K562 (cell line): ENCODE results near the gene STRA6. TPM values are rescaled to one million over a fixed set of nuclear protein-coding genes. Genes with fewer than 3 reads are reported as not detected.
A peak's percentile ranks its signal among the peaks of the same experiment; 100 is the strongest.

ENCODE experiments used
- ATAC-seq: fragments of 200-7000 bp; cut with Tn5 transposase; 3 replicates; pipeline ENCODE4 v1.9.1; 2020; ENCODE audit warnings: moderate library complexity
- BruUV-seq: library from RNA; stranded (reverse); fragments of 400-500 nt; replicated peaks from 2 replicates; lab custom pipeline; 2021; lab: Mats Ljungman, UMichigan
- CTCF ChIA-PET: fragments of 300-600 bp; formaldehyde crosslinking; extraction: SDS; loops from one replicate; lab custom pipeline; 2021; ENCODE audit warnings: low intra/inter-chr PET ratio; lab: Yijun Ruan, JAX
- POLR2A ChIA-PET: fragments of 300-600, 350-650 bp; sonication (Branson Sonifier 250); formaldehyde crosslinking; extraction: SDS; loops from one replicate; lab custom pipeline; 2021; ENCODE audit warnings: antibody characterized with exemption, inconsistent platforms; lab: Yijun Ruan, JAX
- DNase-seq, 4 experiments: peaks; one replicate each; pipeline versions ENCODE4 v3.0.0 to v3.0.0-alpha.2; 2011 to 2018; ENCODE audit warnings: low spot score in 3 of 4, mixed read lengths in 3 of 4; ENCODE audit errors: extremely low read depth in 1 of 4
- FAIRE-seq: peaks from 2 replicates; lab custom pipeline; 2011; peaks lifted over from hg19 to GRCh38; lab: Jason Lieb, UNC
- H2AFZ ChIP-seq: 2 replicates; pipeline ENCODE4 v1.6.0; 2011; ENCODE audit warnings: low read depth, low read length, control low read depth, inconsistent platforms
- H3K27ac ChIP-seq: fragments of 200-600 bp; 3 replicates; pipeline ENCODE4 v1.8.0; 2011; ENCODE audit warnings: low read depth, mild to moderate bottlenecking, control low read depth, inconsistent platforms, low read length, moderate library complexity, mixed read lengths; ENCODE audit errors: extremely low read depth
- H3K27me3 ChIP-seq, 2 experiments: fragments of 300-600 bp in 1 of 2; 2 replicates in 1 of 2; 3 replicates in 1 of 2; pipeline versions ENCODE4 v1.6.0 to v1.8.0; 2011; ENCODE audit warnings: inconsistent platforms in 2 of 2, low read length in 2 of 2, mild to moderate bottlenecking in 1 of 2, mixed read lengths in 1 of 2, moderate library complexity in 1 of 2; ENCODE audit not compliant: control insufficient read depth in 2 of 2, insufficient read depth in 2 of 2
- H3K36me3 ChIP-seq: fragments of 300-600 bp; 3 replicates; pipeline ENCODE4 v1.8.0; 2011; ENCODE audit warnings: mild to moderate bottlenecking, low read length, inconsistent platforms; ENCODE audit not compliant: control insufficient read depth, insufficient read depth
- H3K4me1 ChIP-seq, 2 experiments: fragments of 200-600 bp in 1 of 2; replicated peaks in 1 of 2; 2 replicates in 1 of 2; 3 replicates in 1 of 2; pipeline versions ENCODE4 v1.5.1 to v1.8.0; 2011; ENCODE audit warnings: inconsistent platforms in 2 of 2, low read length in 2 of 2, mild to moderate bottlenecking in 1 of 2, mixed read lengths in 1 of 2, moderate library complexity in 1 of 2; ENCODE audit not compliant: control insufficient read depth in 2 of 2, insufficient read depth in 2 of 2
- H3K4me2 ChIP-seq: 2 replicates; pipeline ENCODE4 v1.6.1; 2011; ENCODE audit warnings: low read length, control low read depth, inconsistent platforms, mixed read lengths; ENCODE audit not compliant: insufficient read depth
- H3K4me3 ChIP-seq: fragments of 200-600 bp; sonication (generic), shearing (Covaris generic); 2 replicates; pipeline ENCODE4 v1.5.1; 2016; ENCODE audit warnings: control low read depth, inconsistent platforms
- H3K79me2 ChIP-seq: fragments of 200-600 bp; 3 replicates; pipeline ENCODE4 v1.8.0; 2011; ENCODE audit warnings: low read length, inconsistent platforms; ENCODE audit not compliant: control insufficient read depth, insufficient read depth
- H3K9ac ChIP-seq, 2 experiments: 2 replicates each; pipeline versions ENCODE4 v1.6.0 to v1.6.1; 2011; ENCODE audit warnings: low read depth in 2 of 2, low read length in 2 of 2, control low read depth in 1 of 2, inconsistent platforms in 1 of 2, mild to moderate bottlenecking in 1 of 2, mixed read lengths in 1 of 2; ENCODE audit not compliant: insufficient read depth in 1 of 2
- H3K9me1 ChIP-seq: one replicate; pipeline ENCODE4 v1.6.0; 2011; ENCODE audit warnings: inconsistent platforms, mild to moderate bottlenecking, low read length, moderate library complexity; ENCODE audit not compliant: control insufficient read depth, insufficient read depth
- H3K9me3 ChIP-seq: replicated peaks from 2 replicates; pipeline ENCODE4 v1.5.1; 2011; ENCODE audit warnings: low read depth, low read length, inconsistent platforms; ENCODE audit not compliant: control insufficient read depth, insufficient read depth
- H4K20me1 ChIP-seq: replicated peaks from 2 replicates; pipeline ENCODE4 v1.6.1; 2011; ENCODE audit warnings: low read length, inconsistent platforms, mixed read lengths; ENCODE audit not compliant: control insufficient read depth, insufficient read depth
- ASH1L ChIP-seq: fragments of 450-650 bp; IDR thresholded peaks from 2 replicates; pipeline ENCODE4 v1.6.1; 2018; ENCODE audit warnings: borderline replicate concordance, mild to moderate bottlenecking, low read depth; ENCODE audit not compliant: partially characterized antibody
- DEAF1 ChIP-seq: fragments of 450-650 bp; formaldehyde crosslinking; IDR thresholded peaks from 2 replicates; pipeline ENCODE4 v1.4.0; 2020; ENCODE audit warnings: mild to moderate bottlenecking, moderate library complexity
- FIP1L1 ChIP-seq: fragments of 200-400 bp; formaldehyde crosslinking; IDR thresholded peaks from 2 replicates; pipeline ENCODE4 v1.6.1; 2018; ENCODE audit warnings: mild to moderate bottlenecking, low read depth, low read length; ENCODE audit not compliant: poor library complexity, severe bottlenecking
- HNRNPK ChIP-seq: fragments of 200-400 bp; formaldehyde crosslinking; IDR thresholded peaks from one replicate; pipeline ENCODE4 v1.6.1; 2018; ENCODE audit warnings: mild to moderate bottlenecking, low read depth, low read length; ENCODE audit not compliant: poor library complexity, severe bottlenecking
- KAT8 ChIP-seq: fragments of 450-650 bp; IDR thresholded peaks from 2 replicates; pipeline ENCODE4 v1.6.1; 2016; ENCODE audit warnings: low read depth, mild to moderate bottlenecking
- L3MBTL2 ChIP-seq: fragments of 450-650 bp; IDR thresholded peaks from 2 replicates; pipeline ENCODE4 v1.6.1; 2016; ENCODE audit warnings: mild to moderate bottlenecking, moderate library complexity
- PHB2 ChIP-seq: fragments of 450-650 bp; IDR thresholded peaks from 2 replicates; pipeline ENCODE4 v1.6.1; 2017; ENCODE audit warnings: low read depth
- SMARCA4 ChIP-seq: fragments of 450-650 bp; IDR thresholded peaks from 2 replicates; pipeline ENCODE4 v1.6.1; 2016
- SNRNP70 ChIP-seq: fragments of 200-400 bp; formaldehyde crosslinking; optimal IDR thresholded peaks from 2 replicates; pipeline ENCODE3; 2017; ENCODE audit warnings: low read depth, low read length
- SPI1 ChIP-seq: IDR thresholded peaks from 2 replicates; pipeline ENCODE4 v1.6.1; 2011; ENCODE audit warnings: low read depth, low read length, control low read depth, borderline replicate concordance
- TRIM24 ChIP-seq, 2 experiments: fragments of 450-650 bp; IDR thresholded peaks; 2 replicates each; pipeline ENCODE4 v1.6.1; 2016
- ZBTB33 ChIP-seq: sonication (generic); formaldehyde crosslinking; IDR thresholded peaks from 2 replicates; pipeline ENCODE4 v1.8.1; 2023; ENCODE audit warnings: mild to moderate bottlenecking, missing genetic modification reagents
- ZFX ChIP-seq: sonication (generic); formaldehyde crosslinking; IDR thresholded peaks from 2 replicates; pipeline ENCODE4 v1.8.0; 2022; ENCODE audit warnings: mild to moderate bottlenecking, missing genetic modification reagents, moderate library complexity
- ZNF197 ChIP-seq: fragments of 200-800 bp; sonication (Bioruptor generic); IDR thresholded peaks from 2 replicates; pipeline ENCODE4 v1.6.1; 2016; ENCODE audit warnings: low read depth, missing genetic modification characterization, missing compliant biosample characterization
- ZNF408 ChIP-seq: fragments of 250-450 bp; sonication (Bioruptor Pico); IDR thresholded peaks from 2 replicates; pipeline ENCODE4 v1.4.0; 2020; ENCODE audit warnings: low read depth, mild to moderate bottlenecking, moderate library complexity
- WGBS: fragments of 100-300 bp; shearing (Covaris generic); methylation state at CpG from one replicate; pipeline ENCODE4 v1.1.6; 2016; ENCODE audit warnings: low coverage, mixed read lengths; ENCODE audit not compliant: insufficient coverage; ENCODE audit errors: missing lambda C conversion rate; 5-methylcytosine and 5-hydroxymethylcytosine counted together
- in situ Hi-C: fragments of 300-500 bp; cut with MboI; formaldehyde crosslinking; loops from 4 replicates; pipeline ENCODE4 v1.15.0; 2018; ENCODE audit warnings: inconsistent platforms, mixed read lengths
- intact Hi-C: fragments of 100-400 bp; cut with micrococcal nuclease; formaldehyde crosslinking; loops from 2 replicates; pipeline ENCODE4 v1.14.2; 2022
- polyA plus RNA-seq, 8 experiments: library from polyadenylated mRNA; depleted of rRNA in 4 of 8; stranded (reverse) in 5 of 8; unstranded in 3 of 8; fragments of >200 nt; fragmentation: Nextera tagmentation in 2 of 8; fragmentation: Illumina TruSeq in 1 of 8; extraction: Ambion mirVana in 2 of 8; extraction: Trizol in 1 of 8; gene quantifications; 2 replicates each; pipeline versions ENCODE4 v1.2.1 to v1.2.3, GENCODE V29; 2011 to 2014; ENCODE audit warnings: inconsistent platforms in 1 of 8, missing spikeins in 1 of 8
- total RNA-seq, 7 experiments: library from RNA; depleted of rRNA in 6 of 7; stranded (reverse); fragments of >200 nt in 6 of 7; fragmentation: Illumina TruSeq in 2 of 7; extraction: Trizol in 2 of 7; gene quantifications; 2 replicates each; pipeline versions ENCODE4 v1.2.1 to v1.2.3, GENCODE V29; 2011 to 2021; ENCODE audit warnings: low replicate concordance in 1 of 7

Gene STRA6
- total and polyA plus RNA-seq, 9 of the 15 experiments (the other 6 are each of a cell fraction or from before 2014, with no cell fraction given) = 0.04 to 2.0 (median 0.43) TPM; not detected in 2

DNA sequence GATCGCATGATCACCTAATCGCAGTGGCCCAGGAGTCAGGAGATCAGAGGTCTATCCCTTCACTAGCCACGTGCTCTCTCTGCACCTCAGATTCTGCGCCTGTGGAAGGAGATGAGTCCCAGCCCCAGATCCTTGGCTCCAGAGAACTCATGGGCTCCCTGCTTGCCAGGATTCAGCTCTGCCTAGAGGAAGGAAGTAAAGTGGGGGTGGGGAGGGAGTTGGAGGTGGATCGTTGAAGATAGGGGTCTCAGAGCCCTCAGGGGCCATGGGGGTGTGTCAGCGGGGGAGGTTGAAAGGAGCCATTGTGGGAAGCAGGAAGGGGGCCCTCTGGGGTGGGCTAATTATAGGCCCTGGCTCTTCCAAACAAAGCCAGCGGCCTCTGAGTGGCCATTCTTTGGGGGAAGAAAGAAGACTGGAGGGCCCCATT, 11.3 kb upstream of the STRA6 start (continued):
- TF ChIP-seq ZFX (CRISPR knock-in tag) (peak; percentile 45), L3MBTL2 (peak; percentile 45)

- ChIA-PET CTCF (no interaction called here), POLR2A (no interaction called here)
- in situ Hi-C loops = no loop called here
- Histone ChIP-seq H3K9me1 (no peaks in the 10 kb centered on the region), H3K27ac (no peak overlapping the region), H2AFZ (no peak overlapping the region), H3K36me3 (no peaks in the 10 kb centered on the region), H3K27me3 (peaks cover 9 to 39% of the 10 kb centered on the region in 2 experiments; a peak in 4 of 5 replicates), H3K9ac (0 out of 4 replicates have a peak overlapping the region, but pooled peaks of 1 of the 2 experiments have one; percentile 55), H3K79me2 (no peaks in the 10 kb centered on the region), H4K20me1 (0 out of 2 replicates have a peak, but pooled peaks cover 4% of the 10 kb centered on the region), H3K4me2 (no peak overlapping the region), H3K4me3 (no peak overlapping the region), H3K4me1 (peaks cover 3 to 11% of the 10 kb centered on the region in 2 experiments; a peak in 2 of 5 replicates), H3K9me3 (no peaks in the 10 kb centered on the region)
- DNase-seq (no peak), FAIRE-seq (no peak), ATAC-seq (no peak)
- no TSS peak for BruUV-seq
- WGBS = 11% methylated on average over 9 of the region's 9 CpGs
- intact Hi-C loops = no loop called here
- TF ChIP-seq SNRNP70 (no peak), ASH1L (no peak), SPI1 (no peak), PHB2 (no peak), SMARCA4 (no peak), FIP1L1 (no peak), ZNF197 (no peak), TRIM24 (IDR thresholded peaks at IDR 0.05) (no peak), ZNF408 (no peak), KAT8 (no peak), ZBTB33 (no peak), HNRNPK (no peak), DEAF1 (CRISPR knock-in tag) (no peak)
These were observed 9.9 kb upstream of the STRA6 start for GRCh38 chr15:74212494-74212893.
